Measurements from ENCODE around the gene CDYL. TPM values are rescaled to one million over a fixed set of nuclear protein-coding genes. Genes with fewer than 3 reads are reported as not detected.
A peak's percentile ranks its signal among the peaks of the same experiment; 100 is the strongest.

CDYL gene
- total RNA-seq, 1 donor from 2014 or later = 30.4 TPM

DNA sequence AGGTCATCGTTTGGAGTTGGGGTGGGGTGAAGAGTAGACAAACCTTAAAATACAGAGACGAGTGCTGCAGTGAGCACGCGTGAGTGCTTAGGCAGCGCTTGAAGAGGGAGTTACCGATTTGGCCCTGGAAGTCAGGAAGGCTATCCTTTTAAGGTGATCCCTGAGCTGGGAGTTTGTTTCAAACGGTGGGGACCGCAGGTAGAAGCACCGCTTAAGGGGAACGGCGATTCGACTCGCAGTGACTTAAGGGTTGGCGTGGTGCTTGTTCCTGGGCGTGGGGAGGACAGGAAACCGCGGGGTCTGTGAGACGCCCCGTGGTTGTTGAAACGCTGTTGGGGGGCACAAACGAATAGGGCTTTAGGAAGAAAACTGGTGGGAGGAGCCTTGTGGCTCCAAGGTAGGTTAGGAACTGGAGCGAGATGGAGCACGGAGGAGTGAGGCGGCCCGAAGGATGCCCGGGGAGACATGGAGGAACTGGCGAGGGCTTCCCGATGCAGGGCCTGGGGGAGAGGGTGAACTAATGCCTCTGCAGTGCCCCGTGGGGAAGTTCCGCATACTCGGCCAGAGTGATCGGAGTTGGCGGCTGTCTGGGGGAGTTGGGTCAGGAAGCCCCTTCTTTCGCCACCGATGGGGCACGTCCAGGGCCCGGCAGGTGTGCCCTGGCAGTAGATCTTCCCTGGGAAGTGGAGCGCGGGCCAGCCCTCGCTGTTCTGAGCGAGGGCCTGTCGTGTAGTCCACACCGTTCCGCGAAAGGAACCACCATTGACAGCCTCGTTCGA, 1.3 kb upstream of the CDYL start:
- no peak for DNase-seq (ENCODE audit: low spot score)

DNA sequence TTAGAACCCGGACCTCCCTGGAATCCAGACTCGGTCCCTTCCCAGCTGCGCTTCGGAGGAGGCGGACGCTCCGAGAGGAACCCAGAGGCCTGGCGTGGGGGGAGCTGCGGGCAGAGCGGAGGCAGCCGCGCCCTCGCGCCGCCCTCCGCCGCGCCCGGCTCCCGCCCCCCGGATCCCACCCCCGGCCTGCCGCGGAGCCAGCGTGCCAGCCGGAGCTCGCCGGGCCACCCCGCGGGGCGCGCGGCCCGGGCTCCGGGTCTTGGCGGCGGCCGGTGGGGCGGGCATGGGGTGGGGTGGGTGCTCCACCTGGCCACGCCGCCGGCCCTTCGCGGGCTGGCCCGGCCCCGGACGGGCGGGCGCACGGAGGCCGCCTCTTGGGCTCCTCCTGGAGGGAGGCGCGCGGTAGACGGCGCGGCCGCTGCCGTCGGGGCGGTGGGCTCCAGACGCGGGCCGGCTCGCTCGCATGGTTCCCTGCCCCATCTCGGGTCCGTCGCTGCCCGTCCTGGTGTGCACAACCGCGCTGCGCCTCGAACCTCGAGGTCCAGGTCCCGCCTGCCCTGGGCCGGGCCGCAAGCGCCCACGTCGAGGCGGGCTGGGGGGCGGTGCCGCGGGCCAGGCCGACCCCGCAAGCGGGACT, 592 bp upstream of the CDYL start:
- peak; percentile 73 for DNase-seq (ENCODE audit: low spot score)

DNA sequence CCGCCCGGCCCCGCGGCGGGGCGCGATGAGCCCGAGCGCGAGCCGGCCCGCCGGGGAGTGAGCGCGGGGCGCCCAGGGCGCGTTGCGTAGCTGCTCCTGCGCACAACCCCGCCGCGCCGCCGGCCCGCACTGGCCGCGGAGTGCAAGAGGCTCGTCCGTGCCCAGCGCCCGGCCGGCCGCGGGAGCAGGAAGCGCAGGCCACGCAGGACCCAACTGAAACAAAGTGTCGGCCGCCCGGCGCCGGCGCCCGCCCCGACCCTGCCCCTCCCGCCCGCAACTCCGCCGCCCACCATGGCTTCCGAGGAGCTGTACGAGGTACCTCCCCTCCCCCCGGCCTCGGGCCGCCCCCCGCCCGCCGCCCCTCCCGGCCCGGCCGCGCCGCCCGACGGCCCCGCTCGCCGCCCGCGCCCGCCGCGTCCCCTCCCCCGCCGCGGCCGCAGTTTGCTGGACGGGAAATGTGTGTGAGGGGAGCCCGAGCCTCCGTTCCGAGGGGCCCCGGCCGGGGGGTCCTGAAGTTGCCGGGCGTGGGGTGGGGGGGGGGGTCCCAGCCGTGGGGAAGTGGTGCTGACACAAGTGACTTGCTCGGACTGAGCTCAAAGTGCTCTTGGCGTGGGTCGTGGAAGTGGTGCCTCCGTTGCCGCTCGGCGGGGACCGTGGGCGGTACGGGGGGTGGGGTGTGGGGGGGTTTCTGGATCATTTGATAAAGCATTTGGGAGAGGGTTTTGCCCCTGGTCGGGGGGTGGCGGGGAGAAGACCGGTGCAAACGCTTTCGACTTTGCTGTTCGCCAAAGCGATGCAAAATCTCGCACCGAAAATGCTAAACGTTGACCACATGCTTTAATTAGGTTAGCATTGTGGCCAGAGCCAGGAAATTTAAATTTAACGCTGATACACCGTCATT, 539 bp downstream of the CDYL start:
- no peak for DNase-seq (ENCODE audit: low spot score)

DNA sequence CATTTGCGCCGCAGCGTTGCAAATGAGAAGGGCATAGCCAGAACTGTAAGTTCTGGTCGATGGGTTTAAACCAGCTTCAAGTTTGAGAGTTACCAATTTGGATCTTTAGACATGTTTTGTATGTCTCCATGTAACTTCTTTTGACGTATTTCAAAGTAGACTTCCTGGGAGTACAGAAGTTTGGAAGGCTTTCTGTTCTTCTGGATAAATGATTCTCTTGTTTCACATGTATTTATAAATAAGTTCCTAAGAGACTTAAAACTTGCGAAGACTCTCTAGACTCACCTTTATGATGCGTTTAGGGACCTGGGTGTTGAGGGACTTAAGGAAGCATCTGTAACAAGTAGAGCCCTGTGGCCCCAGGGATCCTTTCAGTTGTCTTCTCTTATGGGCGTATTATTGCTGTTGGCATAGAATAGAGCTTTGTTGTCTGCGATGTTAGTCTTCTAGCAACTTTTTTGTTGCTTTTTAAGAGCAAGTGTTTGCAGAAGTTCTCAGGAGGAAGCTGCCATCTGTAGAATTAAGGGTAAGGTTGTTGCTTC, 1.3 kb downstream of the CDYL start:
- DNase-seq (ENCODE audit: low spot score) = no peak

DNA sequence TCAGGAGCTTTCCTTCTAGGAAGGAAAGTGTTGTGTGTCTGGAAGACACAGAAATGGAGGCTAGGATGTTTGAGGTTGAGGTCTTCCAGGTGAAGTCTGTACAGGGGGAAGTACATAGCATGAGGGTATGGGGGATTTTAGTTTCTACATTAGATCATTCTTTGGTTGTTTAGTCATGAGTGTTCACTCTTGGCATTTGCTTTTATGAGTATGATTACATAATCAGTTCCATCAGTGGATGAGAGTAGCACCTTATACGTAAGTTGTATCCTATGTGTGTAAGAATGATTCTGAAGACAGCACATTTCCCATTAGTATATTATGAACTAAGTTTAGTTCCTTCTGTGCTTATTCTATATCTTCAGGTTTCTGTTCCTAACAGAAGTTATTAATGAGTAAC, 1.9 kb downstream of the CDYL start:
- DNase-seq (ENCODE audit: low spot score) = no peak

DNA sequence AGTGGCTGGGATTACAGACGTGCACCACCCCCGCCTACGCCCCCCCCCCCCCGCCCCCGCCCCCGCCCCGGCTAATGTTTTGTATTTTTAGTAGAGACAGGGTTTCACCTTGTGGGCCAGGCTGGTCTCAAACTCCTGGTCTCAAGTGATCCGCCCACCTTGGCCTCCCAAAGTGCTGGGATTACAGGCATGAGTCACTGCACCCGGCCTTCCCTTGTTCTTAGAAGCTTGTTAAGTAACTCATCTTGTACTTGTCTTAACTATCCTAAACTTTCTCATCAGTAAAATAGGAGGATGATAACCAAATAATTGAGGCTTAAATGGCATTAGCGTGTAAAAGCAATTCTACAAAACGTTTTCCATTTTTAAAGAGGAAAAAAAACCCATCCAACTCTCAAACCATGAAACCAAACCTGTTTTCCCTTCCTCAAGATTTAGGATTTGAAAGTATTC, 4.2 kb downstream of the CDYL start:
- no peak for DNase-seq (ENCODE audit: low spot score)

DNA sequence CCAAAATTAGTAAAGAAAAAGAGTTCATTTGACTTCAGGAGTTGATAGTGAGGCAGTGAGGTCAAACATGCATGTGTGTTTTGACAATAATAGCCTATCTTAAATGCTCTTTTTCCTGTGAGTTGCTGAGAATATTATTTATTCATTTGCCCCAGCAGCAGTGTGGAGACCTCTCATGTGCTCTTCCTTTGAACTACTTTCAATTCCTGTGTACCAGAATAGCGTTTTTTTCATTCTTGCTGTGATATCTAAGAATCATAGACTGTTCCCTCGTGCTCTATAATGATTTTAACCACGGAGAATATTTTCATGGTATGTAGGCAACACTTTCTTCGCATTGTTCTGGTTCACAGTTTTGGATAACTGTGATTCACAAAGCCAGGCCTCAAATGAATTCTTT, 5.2 kb downstream of the CDYL start:
- DNase-seq (ENCODE audit: low spot score) = no peak

DNA sequence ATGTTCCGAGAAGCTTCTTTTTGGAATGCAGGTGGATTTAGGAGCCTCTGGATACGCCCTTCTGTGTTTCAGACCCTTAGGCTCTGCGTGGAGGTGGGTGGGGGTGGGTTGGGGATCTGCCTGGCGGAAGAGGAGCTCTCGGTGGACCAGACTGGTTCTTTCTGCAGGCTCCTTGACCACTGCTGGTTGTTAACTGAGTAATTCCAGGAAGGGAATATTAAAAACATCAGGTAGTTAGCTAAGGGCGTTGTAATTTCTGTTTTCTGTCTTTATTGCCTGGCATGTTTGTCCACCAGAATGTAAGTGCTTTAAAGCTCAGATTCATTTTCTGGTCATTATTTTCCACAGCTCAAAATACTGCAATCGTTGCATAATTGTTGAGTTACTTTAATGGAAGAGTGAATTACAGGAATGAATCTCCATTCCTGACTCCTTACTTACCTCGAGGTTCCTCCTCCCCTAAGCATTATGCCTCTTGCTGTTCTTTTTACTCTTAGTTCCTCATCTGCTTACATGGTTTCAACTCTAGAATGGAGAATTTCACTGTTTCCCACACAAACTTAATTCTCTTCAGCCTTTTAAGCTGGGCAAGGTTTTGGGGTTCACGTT, 5.9 kb downstream of the CDYL start:
- DNase-seq (ENCODE audit: low spot score) = no peak

DNA sequence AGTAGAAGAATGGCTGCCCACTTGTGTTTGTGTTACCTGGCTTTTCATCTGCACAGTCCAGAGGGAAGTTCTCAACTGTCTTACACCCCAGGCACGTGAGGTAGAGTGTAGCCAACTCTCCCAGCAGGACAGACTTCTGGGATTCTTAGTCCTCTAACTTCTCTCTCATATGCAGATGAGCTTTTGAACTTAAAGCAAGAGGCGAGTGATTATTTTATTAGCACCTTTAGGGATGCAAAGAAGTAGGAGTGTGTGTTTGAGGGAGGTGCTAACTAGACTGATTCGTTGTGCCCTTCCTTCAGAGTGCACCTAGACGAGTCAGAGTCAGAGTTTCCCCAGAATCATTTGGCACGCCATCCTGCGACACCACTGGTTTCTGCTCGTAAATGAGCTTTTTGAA, 10.8 kb downstream of the CDYL start:
- no peak for DNase-seq (ENCODE audit: low spot score)

DNA sequence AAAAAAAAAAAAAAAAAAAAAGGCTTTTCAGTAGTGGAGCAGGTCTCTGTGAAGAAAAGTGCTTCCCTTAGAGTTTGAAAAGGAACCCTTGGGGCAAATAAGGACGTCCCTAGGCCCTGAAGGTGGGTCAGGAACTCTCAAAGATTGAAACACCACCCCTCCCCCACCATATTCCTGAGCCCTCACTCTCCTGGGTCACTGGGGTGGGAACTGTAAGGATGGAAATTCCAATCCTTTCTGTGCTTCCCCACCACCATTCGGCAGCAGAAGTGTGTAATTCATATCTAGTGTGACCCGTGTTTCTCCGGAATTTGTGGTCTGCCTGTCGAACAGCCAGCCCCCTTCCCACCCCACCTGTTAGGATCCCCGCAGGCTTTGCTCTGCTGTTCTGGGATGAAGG, 12.3 kb downstream of the CDYL start:
- DNase-seq (ENCODE audit: low spot score) = no peak

DNA sequence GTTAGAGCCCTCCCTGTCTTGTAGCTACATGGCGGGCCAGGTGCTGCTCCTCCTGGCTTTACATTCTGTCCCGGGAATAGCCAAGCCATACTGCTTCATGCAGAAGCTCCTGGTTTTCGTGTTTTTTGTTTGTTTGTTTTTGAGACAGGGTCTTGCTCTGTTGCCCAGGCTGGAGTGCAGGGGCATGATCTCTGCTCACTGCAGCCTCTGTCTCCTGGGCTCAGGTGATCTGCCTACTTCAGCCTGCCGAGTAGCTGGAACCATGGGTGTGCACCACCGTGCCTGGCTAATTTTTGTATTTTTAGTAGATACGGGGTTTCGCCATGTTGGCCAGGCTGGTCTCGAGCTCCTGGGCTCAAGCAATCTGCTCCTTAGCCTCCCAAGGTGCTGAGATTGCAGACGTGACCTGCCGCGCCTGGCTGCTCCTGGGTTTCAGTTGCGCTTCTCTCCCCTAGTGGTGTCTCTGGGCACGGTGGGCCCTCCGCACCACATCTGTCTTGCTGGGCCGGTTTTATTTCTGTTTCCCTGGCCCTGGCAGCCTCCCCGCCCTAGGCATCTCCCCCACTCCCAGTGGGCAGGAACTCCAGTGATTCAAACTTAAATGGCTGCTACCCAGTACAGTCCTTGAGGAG, 12.9 kb downstream of the CDYL start:
- DNase-seq (ENCODE audit: low spot score) = no peak

DNA sequence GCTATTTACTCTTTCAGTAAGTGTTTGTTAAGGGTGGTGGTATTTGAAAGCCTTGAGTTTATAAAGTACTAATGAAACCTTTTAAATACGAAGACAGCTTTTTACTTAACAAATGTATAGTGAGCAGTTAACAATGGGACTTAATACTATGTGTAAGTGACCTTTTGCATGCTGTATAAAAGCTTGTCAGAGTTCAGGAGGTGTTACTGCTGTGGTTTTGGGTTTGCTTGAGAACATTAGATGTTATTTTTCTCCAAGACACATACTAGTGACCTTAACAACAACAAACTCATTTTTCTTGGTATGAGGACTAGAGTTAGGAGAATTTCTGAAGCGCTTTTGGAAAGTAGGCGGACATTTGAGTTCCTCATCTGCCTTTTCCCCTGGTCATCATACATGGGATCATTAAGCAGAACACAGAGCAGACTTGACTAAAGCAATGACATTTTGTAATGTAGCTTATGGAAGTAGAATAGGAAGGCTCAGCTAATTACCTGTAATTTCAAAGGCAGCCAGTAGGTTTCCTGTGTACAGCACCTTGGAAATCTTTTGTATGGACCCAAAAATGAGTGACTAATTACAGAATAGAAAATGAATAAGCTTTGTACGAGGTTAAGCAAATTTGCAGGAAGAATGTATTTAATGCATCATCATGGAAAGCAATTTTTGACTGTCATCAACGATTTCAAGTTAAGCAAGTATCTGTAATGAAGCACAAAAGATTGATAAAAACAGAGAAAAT, 14.1 kb downstream of the CDYL start:
- no peak for DNase-seq (ENCODE audit: low spot score)

DNA sequence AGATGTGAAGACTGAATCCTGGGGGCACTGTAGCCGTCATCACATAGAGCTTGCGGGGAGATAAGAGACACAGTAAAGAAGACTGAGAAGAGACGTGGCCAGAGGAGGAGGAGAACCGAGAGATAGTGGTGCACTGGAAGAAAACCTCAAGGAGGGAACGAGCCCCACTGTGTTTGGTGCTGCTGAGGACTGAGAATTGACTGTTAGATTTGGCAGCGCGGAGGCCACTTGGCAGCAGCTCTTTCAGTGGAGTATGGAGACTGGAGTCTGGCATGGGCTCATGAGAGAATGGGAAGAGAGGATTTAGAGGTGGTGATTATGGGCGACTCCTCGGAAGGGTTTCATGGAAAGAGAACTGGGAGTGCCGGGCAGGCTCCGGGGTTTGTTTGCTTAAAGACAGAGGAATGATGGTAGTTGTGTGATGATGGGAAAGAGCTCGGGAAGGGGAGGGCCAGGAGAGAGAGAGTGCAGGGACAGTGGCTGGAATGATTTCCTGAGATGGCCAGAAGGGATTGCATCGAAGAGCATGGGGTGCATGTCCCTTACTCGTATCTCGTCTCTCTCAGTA, 18.0 kb downstream of the CDYL start:
- DNase-seq (ENCODE audit: low spot score) = no peak

DNA sequence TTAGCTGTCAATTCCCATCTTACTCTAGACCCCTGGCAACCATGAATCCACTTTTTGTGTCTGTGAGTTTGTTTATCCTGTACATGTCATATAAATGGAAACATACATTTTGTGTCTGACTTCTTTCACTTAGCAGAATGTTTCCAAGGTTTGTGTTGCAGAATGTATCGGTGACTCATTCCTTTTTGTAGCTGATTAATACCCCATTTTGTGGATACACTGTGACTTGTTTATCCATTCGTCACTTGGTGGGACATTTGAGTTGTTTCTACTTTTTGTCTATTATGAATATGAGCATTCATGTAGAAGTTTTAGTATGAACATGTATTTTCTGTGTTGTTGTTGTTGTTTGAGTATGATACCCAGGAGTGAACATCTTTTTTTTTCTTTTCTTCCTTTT, 21.4 kb downstream of the CDYL start:
- DNase-seq (ENCODE audit: low spot score) = no peak

DNA sequence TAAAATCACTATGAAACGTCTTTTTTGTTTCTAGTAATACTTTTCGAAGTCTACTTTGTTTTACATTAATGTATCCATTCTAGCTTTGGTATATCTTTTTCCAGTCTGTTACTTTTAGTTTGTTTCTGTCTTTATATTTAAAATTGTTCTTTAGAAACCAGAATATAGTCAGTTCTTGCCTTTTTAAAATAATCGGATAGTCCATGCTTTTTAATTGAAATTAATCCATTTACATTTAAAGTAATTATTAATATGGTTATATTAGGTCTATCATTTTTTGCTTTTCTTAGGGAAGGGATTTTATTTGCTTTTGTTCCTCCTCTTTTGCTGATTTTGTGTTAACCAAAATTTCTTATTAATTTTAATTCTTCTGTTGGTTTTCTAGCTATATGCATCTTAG, 23.7 kb downstream of the CDYL start:
- no peak for DNase-seq (ENCODE audit: low spot score)

DNA sequence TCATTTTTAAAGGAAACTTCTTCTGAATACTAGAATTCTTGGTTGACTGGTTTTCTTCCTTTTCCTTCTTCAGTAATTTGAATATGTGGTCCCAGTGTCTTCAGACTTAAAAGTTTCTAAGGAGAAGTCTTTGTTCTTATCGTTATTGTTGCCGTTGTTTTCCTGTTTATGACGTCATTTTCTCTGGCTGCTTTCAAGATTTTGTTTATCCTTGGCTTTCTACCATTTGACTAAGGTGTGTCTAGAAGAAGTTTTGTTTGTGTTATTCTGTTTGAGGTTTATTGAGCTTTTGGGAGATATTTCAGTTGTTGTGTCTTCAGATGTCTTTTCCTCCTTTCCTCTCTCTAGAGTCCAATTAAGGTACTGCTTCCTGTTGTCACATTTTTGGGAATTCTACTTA, 24.5 kb downstream of the CDYL start:
- DNase-seq (ENCODE audit: low spot score) = no peak

DNA sequence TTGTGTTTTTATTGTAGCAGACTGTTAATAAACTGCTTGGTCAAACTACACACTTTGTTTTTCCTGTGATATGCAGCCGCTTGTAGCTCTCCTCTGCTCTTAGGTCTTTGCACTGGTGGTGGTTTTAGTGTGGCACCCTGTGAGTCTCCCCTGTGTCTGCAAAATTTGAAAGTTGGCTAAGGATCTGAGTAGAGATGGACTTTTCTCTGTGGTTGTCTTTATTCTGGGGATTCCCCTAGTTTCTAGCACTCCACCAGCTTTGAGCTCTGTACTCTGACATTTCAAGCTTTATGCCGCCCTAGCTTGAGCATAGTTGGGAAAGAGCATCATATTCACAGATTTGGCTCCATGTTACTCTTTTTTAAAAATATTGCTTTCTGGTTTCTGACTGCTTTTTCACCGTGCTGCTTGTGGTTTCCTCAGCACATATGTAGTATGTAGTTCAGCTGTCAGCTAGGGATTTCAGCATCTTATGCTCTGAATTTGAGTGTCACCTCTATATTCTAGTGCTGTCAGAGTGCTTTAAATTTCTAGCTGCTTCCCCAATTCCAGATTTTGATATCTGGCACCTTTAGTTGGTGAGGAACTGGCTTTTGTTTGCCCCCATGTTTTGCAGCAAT, 25.4 kb downstream of the CDYL start:
- DNase-seq (ENCODE audit: low spot score) = no peak

DNA sequence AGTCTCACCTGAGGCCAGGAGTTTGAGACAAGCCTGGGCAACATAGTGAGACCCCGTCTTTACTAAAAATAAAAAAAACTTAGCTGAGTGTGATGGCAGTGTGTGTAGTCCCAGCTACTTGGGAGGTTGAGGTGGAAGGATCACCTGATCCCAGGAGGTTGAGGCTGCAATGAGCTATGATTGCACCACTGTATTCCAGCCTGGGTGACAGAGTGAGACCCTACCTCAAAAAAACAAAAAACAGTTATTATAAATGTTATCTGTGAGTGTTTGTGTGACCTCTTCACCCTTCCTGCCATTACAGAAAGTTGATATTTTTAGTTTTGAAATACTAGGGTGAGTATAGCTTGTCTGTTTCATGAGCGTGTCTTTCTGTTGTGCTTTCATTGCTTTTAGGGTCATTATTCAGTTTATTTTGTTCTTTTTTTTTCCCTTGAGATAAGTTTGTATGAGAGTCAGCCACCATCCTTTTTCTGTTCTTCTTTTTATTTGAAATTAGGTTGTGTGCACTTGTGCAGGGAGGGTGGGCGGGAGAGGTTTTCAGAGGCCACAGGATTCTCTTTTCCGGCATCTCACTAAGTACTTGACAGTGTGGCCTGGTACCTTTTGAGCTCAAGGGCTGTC, 26.2 kb downstream of the CDYL start:
- no peak for DNase-seq (ENCODE audit: low spot score)

DNA sequence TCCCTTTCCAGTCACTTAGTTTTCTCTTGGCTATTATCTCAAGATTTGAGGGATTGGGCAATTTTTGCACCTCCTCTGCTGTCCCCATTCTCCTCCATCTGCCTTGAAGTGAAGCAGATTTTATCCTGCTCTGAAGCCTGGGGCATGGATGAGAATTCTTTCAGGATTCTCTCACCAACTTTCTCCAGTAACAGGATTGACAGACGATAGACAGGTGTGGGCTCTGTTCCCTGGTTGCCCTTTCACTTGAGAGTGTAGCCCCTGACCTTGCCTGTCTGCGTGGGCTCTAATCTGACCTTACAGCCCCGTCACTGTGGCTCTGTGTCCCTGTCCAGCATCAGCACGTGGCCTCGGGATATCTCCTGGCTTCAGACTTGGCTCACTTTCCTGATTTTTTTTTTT, 27.1 kb downstream of the CDYL start:
- DNase-seq (ENCODE audit: low spot score) = no peak
